Epithelial cell of esophagus (primary cell): ENCODE data around the gene KRT13.

Experiments used
- DNase-seq: peaks from one replicate; pipeline ENCODE4 v3.0.0; 2010; ENCODE audit warnings: low read depth
- H3K4me3 ChIP-seq: 2 replicates; pipeline ENCODE4 v1.5.1; 2011; ENCODE audit warnings: mild to moderate bottlenecking, low read length, control low read depth
- TF ChIP-seq, protein P1 (sequence below): IDR thresholded peaks from 2 replicates; pipeline ENCODE4 v1.5.1; 2011; ENCODE audit warnings: low read depth, mild to moderate bottlenecking, low read length, control low read depth, inconsistent platforms; ENCODE audit not compliant: insufficient read depth; ENCODE audit errors: missing control alignments

KRT13 gene

DNA sequence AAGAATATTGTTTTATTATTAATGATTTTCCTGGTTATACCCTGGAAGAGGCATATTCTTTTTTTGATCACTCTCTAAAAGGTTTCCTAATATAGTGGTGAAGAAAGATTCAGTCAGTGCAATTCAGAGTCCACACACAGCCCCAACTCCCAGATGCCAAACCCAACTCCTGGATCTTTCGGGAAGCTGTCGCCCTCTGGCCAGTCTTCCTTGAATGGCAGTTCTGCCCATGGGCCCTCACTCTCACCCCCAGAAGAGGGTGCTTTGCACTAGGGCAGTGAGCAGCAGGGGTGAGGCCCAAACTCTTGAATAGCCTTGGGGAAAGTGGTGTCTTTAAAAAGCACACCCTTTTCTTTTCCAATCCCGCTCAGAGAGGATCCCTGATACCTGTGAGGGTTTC is 49.2 kb downstream of the KRT13 start:
- TF ChIP-seq, protein P1, sequence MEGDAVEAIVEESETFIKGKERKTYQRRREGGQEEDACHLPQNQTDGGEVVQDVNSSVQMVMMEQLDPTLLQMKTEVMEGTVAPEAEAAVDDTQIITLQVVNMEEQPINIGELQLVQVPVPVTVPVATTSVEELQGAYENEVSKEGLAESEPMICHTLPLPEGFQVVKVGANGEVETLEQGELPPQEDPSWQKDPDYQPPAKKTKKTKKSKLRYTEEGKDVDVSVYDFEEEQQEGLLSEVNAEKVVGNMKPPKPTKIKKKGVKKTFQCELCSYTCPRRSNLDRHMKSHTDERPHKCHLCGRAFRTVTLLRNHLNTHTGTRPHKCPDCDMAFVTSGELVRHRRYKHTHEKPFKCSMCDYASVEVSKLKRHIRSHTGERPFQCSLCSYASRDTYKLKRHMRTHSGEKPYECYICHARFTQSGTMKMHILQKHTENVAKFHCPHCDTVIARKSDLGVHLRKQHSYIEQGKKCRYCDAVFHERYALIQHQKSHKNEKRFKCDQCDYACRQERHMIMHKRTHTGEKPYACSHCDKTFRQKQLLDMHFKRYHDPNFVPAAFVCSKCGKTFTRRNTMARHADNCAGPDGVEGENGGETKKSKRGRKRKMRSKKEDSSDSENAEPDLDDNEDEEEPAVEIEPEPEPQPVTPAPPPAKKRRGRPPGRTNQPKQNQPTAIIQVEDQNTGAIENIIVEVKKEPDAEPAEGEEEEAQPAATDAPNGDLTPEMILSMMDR: peak; percentile 39
- no peak overlapping the region for H3K4me3 ChIP-seq
- peak; percentile 51 for DNase-seq

DNA sequence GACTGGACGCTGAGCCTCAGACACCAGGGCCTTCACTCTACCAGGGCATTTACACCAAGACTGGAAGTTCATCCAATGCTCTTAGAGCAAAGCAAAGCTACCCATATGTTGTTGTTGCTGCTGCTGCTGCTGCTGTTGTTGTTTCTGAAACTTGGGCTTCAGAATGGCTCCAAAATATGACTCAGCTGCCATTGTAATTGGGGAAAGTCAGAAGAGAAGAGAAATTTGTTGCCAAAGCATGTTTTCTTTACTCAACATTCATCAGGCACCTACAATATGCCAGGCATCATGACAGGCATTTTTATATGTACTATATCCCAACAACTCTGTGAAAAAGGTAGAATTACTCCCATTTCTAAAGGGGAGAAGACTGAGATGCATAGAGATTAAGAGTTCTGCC is 50.2 kb downstream of the KRT13 start:
- H3K4me3 ChIP-seq: no peak overlapping the region
- TF ChIP-seq, protein P1: no peak
- peak; percentile 26 for DNase-seq

DNA sequence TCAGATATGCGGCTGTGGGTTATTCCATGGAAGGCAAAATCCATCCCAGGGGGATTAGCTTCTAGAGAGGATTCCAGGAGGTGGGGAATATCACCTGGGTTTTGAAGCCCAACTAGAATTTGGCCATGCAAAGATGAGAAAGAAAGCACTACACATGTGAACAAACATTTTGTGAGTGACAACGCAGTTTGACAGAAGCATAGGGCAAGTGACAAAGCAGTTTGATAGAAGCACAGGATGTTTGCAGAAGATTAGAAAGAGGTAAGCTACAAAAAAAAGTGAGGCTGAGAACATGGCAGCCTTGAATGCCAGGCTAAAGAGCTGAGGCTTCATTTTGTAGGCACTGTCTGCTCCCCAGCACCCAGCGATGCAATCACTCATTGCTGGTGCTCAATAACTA is 52.3 kb downstream of the KRT13 start:
- no peak for DNase-seq
- no peak overlapping the region for H3K4me3 ChIP-seq
- TF ChIP-seq, protein P1: no peak

DNA sequence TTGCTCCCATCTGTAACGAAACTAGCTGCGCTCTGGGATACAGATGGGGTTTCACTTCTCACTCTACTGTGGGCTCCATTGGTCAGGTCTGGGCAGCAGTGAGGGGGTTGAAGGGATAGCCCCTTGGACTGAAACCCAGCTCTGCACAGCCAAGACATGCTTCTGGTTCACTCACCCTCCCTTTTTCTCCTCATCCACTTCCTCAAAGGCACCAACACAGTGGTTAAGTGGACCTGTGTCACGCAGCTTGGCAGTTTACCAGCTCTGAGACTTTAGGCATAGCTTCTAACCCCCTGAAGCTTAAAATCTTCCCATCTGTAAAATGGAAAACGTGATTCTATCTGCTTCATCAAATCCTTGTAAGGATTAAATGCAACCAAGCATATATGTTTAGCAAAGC is 53.1 kb downstream of the KRT13 start:
- H3K4me3 ChIP-seq: no peak overlapping the region
- TF ChIP-seq, protein P1: no peak
- no peak for DNase-seq

DNA sequence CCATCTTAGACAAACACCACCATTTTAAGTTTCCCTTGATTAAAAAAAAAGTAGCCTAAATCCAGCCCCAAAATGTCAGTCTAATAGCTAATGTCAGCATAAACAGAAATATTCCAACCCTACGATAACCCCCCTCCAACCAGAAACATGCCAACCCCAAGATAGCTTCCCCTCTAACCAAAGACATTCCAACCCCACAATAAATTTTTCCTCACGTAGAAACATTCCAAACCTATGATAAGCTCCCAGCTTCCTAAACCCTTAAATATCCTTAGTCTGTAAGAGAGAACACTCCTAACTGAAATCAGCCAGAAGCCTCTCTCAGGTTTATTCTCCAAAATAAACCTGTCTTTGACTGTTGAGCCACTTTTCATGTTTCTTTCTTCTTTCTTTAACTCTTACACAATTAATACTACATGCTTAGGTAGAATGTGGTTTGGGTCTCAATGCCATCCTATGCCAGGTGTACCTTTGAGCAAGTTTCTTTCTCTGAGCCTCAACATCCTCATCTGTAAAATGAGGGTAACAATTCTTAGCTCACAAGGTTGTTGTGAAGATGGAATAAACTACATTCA is 54.2 kb downstream of the KRT13 start:
- DNase-seq: no peak
- TF ChIP-seq, protein P1: no peak
- H3K4me3 ChIP-seq: no peak overlapping the region
